Measurements from ENCODE around the gene CRAMP1.

CRAMP1 gene

GRCh38 chr16:1631230-1631629 lies 19.1 kb downstream of the CRAMP1 start:
- Histone ChIP-seq H3K4me3 (no peak overlapping the region), H3K36me3 (replicated peaks) (peaks cover 43% of the 10 kb centered on the region), H3K9me3 (no peaks in the 10 kb centered on the region), H3K27me3 (ENCODE audit: low read depth) (no peaks in the 10 kb centered on the region), H3K4me1 (no peaks in the 10 kb centered on the region)
- in situ Hi-C loops (cut with MboI; ENCODE audit: low sequenced_read_pairs) = no loop called here
- DNase-seq (ENCODE audit: low spot score in 2 of 2) = no peak

DNA sequence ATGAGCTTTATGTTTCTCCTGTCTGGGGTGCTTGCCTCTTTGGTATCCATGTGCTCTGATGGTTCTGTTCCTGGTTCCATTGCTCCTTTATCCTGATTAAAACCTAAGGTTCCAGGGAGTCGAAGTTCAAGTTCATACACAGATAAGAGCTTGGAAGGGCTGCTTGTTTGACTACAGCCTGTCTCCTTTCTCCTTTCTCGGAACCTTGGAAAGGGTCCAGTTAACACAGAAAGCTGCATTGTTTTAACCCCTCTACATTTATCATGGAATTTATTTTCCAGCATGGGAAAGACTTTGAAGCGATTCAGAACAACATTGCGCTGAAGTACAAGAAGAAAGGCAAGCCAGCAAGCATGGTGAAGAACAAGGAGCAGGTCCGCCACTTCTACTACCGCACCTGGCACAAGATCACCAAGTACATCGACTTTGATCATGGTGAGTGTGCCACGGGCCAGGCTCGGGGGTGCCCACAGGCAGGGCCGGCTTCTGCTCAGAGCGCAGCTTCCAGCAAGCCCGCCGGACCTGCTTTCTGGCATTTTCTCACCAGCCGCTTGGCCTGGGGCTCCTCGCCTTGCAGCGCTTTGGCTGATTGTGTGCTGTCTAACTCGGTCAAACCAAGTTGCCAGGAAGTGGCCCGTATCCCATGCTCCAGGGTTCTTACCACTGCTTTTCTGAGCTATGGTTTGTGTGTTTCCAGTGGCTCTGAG lies 19.9 kb downstream of the CRAMP1 start:
- H3K9me3 ChIP-seq = no peaks in the 10 kb centered on the region
- no peak overlapping the region for H3K4me3 ChIP-seq
- H3K36me3 ChIP-seq (replicated peaks) = peaks cover 36% of the 10 kb centered on the region
- in situ Hi-C loops (cut with MboI; ENCODE audit: low sequenced_read_pairs) = no loop called here
- H3K4me1 ChIP-seq = no peaks in the 10 kb centered on the region
- no peak for DNase-seq (ENCODE audit: low spot score in 2 of 2)
- H3K27me3 ChIP-seq (ENCODE audit: low read depth) = no peaks in the 10 kb centered on the region

- H3K4me1 ChIP-seq = no peaks in the 10 kb centered on the region
- H3K4me3 ChIP-seq = no peak overlapping the region
- peaks cover 41% of the 10 kb centered on the region for H3K36me3 ChIP-seq (replicated peaks)
- no peaks in the 10 kb centered on the region for H3K9me3 ChIP-seq
- in situ Hi-C loops (cut with MboI; ENCODE audit: low sequenced_read_pairs) = no loop called here
- H3K27me3 ChIP-seq (ENCODE audit: low read depth) = no peaks in the 10 kb centered on the region
- no peak for DNase-seq (ENCODE audit: low spot score in 2 of 2)
Measured at GRCh38 chr16:1632638-1632970, 20.4 kb downstream of the CRAMP1 start.

- Histone ChIP-seq H3K36me3 (replicated peaks) (peaks cover 44% of the 10 kb centered on the region), H3K9me3 (no peaks in the 10 kb centered on the region), H3K4me3 (no peak overlapping the region), H3K4me1 (no peaks in the 10 kb centered on the region), H3K27me3 (ENCODE audit: low read depth) (no peaks in the 10 kb centered on the region)
- DNase-seq (ENCODE audit: low spot score in 2 of 2) = no peak
- in situ Hi-C loops (cut with MboI; ENCODE audit: low sequenced_read_pairs) = no loop called here
Measured at GRCh38 chr16:1633310-1633709, 21.1 kb downstream of the CRAMP1 start.

GRCh38 chr16:1634541-1634940 lies 22.4 kb downstream of the CRAMP1 start:
- in situ Hi-C loops (cut with MboI; ENCODE audit: low sequenced_read_pairs) = no loop called here
- no peak for DNase-seq (ENCODE audit: low spot score in 2 of 2)
- peaks cover 53% of the 10 kb centered on the region for H3K36me3 ChIP-seq (replicated peaks)

GRCh38 chr16:1635070-1635469 lies 22.9 kb downstream of the CRAMP1 start:
- Histone ChIP-seq H3K4me3 (no peak overlapping the region), H3K36me3 (replicated peaks) (peaks cover 51% of the 10 kb centered on the region), H3K9me3 (no peaks in the 10 kb centered on the region), H3K4me1 (no peaks in the 10 kb centered on the region), H3K27me3 (ENCODE audit: low read depth) (no peaks in the 10 kb centered on the region)
- in situ Hi-C loops (cut with MboI; ENCODE audit: low sequenced_read_pairs) = no loop called here
- no peak for DNase-seq (ENCODE audit: low spot score in 2 of 2)

More at GRCh38 chr16:1634541-1634940, 22.4 kb downstream of the CRAMP1 start:
- H3K9me3 ChIP-seq = no peaks in the 10 kb centered on the region
- no peak overlapping the region for H3K4me3 ChIP-seq
- H3K27me3 ChIP-seq (ENCODE audit: low read depth) = no peaks in the 10 kb centered on the region
- H3K4me1 ChIP-seq = no peaks in the 10 kb centered on the region

- no peaks in the 10 kb centered on the region for H3K4me1 ChIP-seq
- H3K27me3 ChIP-seq (ENCODE audit: low read depth) = no peaks in the 10 kb centered on the region
- in situ Hi-C loops (cut with MboI; ENCODE audit: low sequenced_read_pairs) = no loop called here
- H3K4me3 ChIP-seq = no peak overlapping the region
- peaks cover 63% of the 10 kb centered on the region for H3K36me3 ChIP-seq (replicated peaks)
- H3K9me3 ChIP-seq = no peaks in the 10 kb centered on the region
- DNase-seq (ENCODE audit: low spot score in 2 of 2) = no peak
Measured at GRCh38 chr16:1637526-1637925, 25.4 kb downstream of the CRAMP1 start.

- H3K9me3 ChIP-seq = no peaks in the 10 kb centered on the region
- no peak for DNase-seq (ENCODE audit: low spot score in 2 of 2)
- no peaks in the 10 kb centered on the region for H3K4me1 ChIP-seq
- in situ Hi-C loops (cut with MboI; ENCODE audit: low sequenced_read_pairs) = no loop called here
- H3K27me3 ChIP-seq (ENCODE audit: low read depth) = no peaks in the 10 kb centered on the region
- peaks cover 58% of the 10 kb centered on the region for H3K36me3 ChIP-seq (replicated peaks)
- H3K4me3 ChIP-seq = no peak overlapping the region
Measured at GRCh38 chr16:1638757-1639156, 26.6 kb downstream of the CRAMP1 start.

GRCh38 chr16:1639282-1639681 lies 27.1 kb downstream of the CRAMP1 start:
- no peaks in the 10 kb centered on the region for H3K9me3 ChIP-seq
- H3K4me3 ChIP-seq = no peak overlapping the region
- no peak for DNase-seq (ENCODE audit: low spot score in 2 of 2)
- no peaks in the 10 kb centered on the region for H3K27me3 ChIP-seq (ENCODE audit: low read depth)
- no peaks in the 10 kb centered on the region for H3K4me1 ChIP-seq
- in situ Hi-C loops (cut with MboI; ENCODE audit: low sequenced_read_pairs) = no loop called here
- H3K36me3 ChIP-seq (replicated peaks) = peaks cover 54% of the 10 kb centered on the region

DNA sequence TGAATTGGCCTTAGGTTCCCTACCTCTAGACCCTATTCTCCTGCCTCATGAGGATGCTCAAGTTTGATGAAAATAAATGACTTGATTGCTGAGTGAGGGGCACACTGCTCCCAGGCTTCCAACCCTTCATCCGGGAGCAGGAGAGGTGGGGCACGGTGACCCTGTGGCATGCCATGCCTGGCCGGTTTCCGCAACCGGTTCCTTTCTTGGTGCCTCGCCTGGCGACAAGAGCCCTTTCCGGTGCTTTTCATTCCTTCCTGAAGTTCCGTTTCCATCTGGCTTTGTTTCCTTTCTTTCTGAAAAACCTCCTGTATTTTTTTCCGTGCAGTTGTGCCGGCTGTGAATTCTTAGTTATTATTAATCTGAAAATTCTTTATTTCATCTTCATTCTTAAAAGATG lies 27.7 kb downstream of the CRAMP1 start:
- in situ Hi-C loops (cut with MboI; ENCODE audit: low sequenced_read_pairs) = no loop called here
- no peak for DNase-seq (ENCODE audit: low spot score in 2 of 2)
- Histone ChIP-seq H3K27me3 (ENCODE audit: low read depth) (no peaks in the 10 kb centered on the region), H3K36me3 (replicated peaks) (peaks cover 50% of the 10 kb centered on the region), H3K4me1 (no peaks in the 10 kb centered on the region), H3K4me3 (no peak overlapping the region), H3K9me3 (no peaks in the 10 kb centered on the region)

DNA sequence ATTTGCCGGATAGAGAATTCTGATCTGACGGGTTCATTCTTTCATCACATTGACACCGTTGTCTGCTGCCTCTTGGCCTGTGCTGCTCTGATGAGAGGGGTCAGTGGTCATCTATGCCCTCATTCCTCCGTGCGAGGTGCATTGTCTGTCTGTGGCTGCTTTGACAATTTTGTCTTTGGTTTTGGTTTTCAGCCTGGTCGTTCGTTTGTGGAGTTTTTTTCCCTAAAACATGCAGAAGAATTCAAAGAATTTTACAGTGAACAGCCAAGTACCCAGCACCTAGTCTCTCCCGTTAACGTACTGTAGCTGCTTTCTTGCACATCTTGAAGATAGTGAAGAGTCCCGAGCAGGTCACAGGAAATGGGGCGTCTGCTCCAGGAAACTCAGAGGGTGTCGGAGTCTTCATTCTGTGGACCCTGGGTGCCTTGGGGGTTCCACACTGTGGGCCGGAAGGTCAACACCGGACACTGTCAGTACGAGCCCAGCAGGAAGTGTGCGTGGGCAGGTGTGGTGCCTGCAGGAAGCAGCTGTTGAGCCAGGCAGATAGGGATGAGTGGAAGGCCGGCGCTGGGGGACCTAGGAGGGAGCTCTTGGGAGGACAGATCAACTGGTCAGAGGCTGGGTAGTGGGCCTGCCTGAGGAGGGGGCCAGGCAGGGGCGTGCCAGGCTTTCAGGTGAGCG lies 28.2 kb downstream of the CRAMP1 start:
- H3K9me3 ChIP-seq = no peaks in the 10 kb centered on the region
- DNase-seq (ENCODE audit: low spot score in 2 of 2) = no peak
- in situ Hi-C loops (cut with MboI; ENCODE audit: low sequenced_read_pairs) = no loop called here
- H3K27me3 ChIP-seq (ENCODE audit: low read depth) = no peaks in the 10 kb centered on the region
- no peaks in the 10 kb centered on the region for H3K4me1 ChIP-seq
- no peak overlapping the region for H3K4me3 ChIP-seq
- H3K36me3 ChIP-seq (replicated peaks) = peaks cover 50% of the 10 kb centered on the region

DNA sequence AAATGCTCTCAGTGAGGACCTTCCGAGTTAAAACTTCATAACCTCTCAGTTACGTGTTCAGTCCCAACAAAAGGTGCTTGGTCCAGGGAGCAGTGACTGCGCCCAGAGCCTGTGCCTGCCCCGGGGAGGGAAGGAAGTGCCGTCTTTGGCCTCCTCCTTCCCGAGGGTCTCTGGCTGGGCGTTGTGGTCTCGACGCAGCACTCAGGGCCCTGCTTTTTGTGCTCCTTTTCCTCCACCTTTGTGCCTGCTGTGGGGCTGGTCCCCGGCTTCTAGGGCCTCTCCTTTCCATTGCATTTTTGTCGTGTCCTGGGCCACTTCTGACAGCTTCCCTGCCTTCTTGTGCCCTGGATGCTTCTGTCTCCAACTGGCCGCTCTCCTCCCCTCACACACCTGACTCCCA lies 29.1 kb downstream of the CRAMP1 start:
- H3K36me3 ChIP-seq (replicated peaks) = peaks cover 51% of the 10 kb centered on the region
- no peaks in the 10 kb centered on the region for H3K4me1 ChIP-seq
- in situ Hi-C loops (cut with MboI; ENCODE audit: low sequenced_read_pairs) = no loop called here
- no peak overlapping the region for H3K4me3 ChIP-seq
- no peaks in the 10 kb centered on the region for H3K9me3 ChIP-seq
- no peaks in the 10 kb centered on the region for H3K27me3 ChIP-seq (ENCODE audit: low read depth)
- no peak for DNase-seq (ENCODE audit: low spot score in 2 of 2)

DNA sequence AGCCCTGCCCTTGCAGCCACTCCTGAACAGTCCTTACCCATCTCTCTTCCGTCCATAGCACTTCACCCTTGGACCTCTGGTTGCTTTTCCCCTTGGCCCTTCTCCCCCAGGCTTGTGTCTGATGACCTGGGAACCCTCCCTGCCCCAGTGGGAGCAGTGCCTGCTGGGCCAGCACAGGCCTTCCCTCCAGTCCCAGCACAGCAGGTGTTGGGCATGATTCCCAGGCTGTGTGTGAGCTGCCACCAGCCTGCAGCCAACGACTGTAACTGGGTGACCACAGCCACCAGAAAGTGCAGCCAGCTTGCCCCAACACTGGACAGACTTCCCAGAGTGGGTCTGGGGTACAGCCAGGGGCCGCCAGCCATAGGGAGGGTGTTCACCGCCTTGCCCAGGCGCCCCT lies 30.0 kb downstream of the CRAMP1 start:
- Histone ChIP-seq H3K36me3 (replicated peaks) (peaks cover 55% of the 10 kb centered on the region), H3K27me3 (ENCODE audit: low read depth) (no peaks in the 10 kb centered on the region), H3K4me1 (no peaks in the 10 kb centered on the region), H3K4me3 (no peak overlapping the region), H3K9me3 (no peaks in the 10 kb centered on the region)
- in situ Hi-C loops (cut with MboI; ENCODE audit: low sequenced_read_pairs) = no loop called here
- DNase-seq (ENCODE audit: low spot score in 2 of 2) = no peak

DNA sequence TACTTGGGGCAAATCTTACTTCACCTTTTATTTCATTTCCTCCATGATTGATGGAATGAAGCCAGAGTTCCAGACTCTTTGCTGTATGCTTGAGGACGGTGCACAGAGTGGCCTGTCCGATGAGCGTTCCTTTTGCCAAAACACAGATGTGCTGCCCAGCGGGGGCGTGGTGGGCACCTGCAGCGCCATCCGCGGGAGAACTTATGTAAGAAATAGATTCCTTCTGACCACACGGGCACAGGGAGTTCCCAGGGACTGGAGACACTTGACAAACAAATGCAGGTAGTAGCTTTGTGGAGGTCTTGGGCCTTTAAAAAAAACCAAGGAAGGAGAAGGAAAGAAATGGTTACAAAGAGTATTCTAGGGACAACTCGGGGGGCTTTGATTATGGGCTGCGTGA lies 30.6 kb downstream of the CRAMP1 start:
- DNase-seq (ENCODE audit: low spot score in 2 of 2) = no peak
- no peaks in the 10 kb centered on the region for H3K4me1 ChIP-seq
- peaks cover 50% of the 10 kb centered on the region for H3K36me3 ChIP-seq (replicated peaks)
- no peaks in the 10 kb centered on the region for H3K9me3 ChIP-seq
- in situ Hi-C loops (cut with MboI; ENCODE audit: low sequenced_read_pairs) = no loop called here
- H3K4me3 ChIP-seq = no peak overlapping the region
- no peaks in the 10 kb centered on the region for H3K27me3 ChIP-seq (ENCODE audit: low read depth)

GRCh38 chr16:1643521-1643920 lies 31.4 kb downstream of the CRAMP1 start:
- DNase-seq (ENCODE audit: low spot score in 2 of 2) = no peak
- H3K4me3 ChIP-seq = no peak overlapping the region
- no peaks in the 10 kb centered on the region for H3K27me3 ChIP-seq (ENCODE audit: low read depth)
- no peaks in the 10 kb centered on the region for H3K4me1 ChIP-seq
- H3K36me3 ChIP-seq (replicated peaks) = peaks cover 43% of the 10 kb centered on the region
- H3K9me3 ChIP-seq = no peaks in the 10 kb centered on the region
- in situ Hi-C loops (cut with MboI; ENCODE audit: low sequenced_read_pairs) = no loop called here

Measured in HAP-1 (cell line).